Motor neuron (in vitro differentiated cells): ENCODE data around the gene POU5F1. TPM values are rescaled to one million over a fixed set of nuclear protein-coding genes. Genes with fewer than 3 reads are reported as not detected.

Source experiments
- ATAC-seq, 8 experiments: fragments of 200-7000 bp; cut with Tn5 transposase; replicated peaks in 6 of 8; 2 replicates each; pipeline ENCODE4 v1.8.0; 2021; ENCODE audit warnings: mild to moderate bottlenecking in 8 of 8, moderate library complexity in 8 of 8
- H3K27ac ChIP-seq, 2 donors: fragments of 250-450 bp; sonication (Bioruptor Pico); 2 replicates each; pipeline ENCODE4 v1.9.0; 2021; ENCODE audit warnings: antibody characterized with exemption in 2 of 2, mild to moderate bottlenecking in 2 of 2, moderate library complexity in 1 of 2
- H3K4me1 ChIP-seq, 2 donors: fragments of 250-450 bp; sonication (Bioruptor Pico); replicated peaks in 1 of 2; 2 replicates each; pipeline ENCODE4 v1.6.1; 2021; ENCODE audit warnings: antibody characterized with exemption in 2 of 2, mild to moderate bottlenecking in 2 of 2, moderate library complexity in 1 of 2
- H3K4me3 ChIP-seq, 5 donors: fragments of 250-450 bp; sonication (Bioruptor Pico); 2 replicates each; pipeline ENCODE4 v1.9.0; 2021; ENCODE audit warnings: antibody characterized with exemption in 5 of 5, mild to moderate bottlenecking in 5 of 5, moderate library complexity in 4 of 5
- WGBS, 10 experiments: fragments of 450-650 bp; shearing (Covaris generic); methylation state at CpG; one replicate each; pipeline ENCODE4 v1.0.0; 2022; 5-methylcytosine and 5-hydroxymethylcytosine counted together
- in situ Hi-C, 9 experiments: fragments of 400-800 bp; cut with MboI; loops; one replicate each; pipeline ENCODE4 v1.15.0; 2021; ENCODE audit warnings: low sequenced_read_pairs in 9 of 9, low pct_unique_long_range_greater_than_20kb in 2 of 9; ENCODE audit not compliant: unreplicated experiment in 9 of 9
- total RNA-seq, 8 experiments: library from RNA; unstranded; fragments of 300-600 nt; gene quantifications; 2 replicates each; pipeline versions ENCODE4 v1.2.3 to v1.2.4, GENCODE V29; 2022

The POU5F1 gene
- total RNA-seq, 8 experiments from 2014 or later: 3.8 to 12,640 (median 323) TPM

DNA sequence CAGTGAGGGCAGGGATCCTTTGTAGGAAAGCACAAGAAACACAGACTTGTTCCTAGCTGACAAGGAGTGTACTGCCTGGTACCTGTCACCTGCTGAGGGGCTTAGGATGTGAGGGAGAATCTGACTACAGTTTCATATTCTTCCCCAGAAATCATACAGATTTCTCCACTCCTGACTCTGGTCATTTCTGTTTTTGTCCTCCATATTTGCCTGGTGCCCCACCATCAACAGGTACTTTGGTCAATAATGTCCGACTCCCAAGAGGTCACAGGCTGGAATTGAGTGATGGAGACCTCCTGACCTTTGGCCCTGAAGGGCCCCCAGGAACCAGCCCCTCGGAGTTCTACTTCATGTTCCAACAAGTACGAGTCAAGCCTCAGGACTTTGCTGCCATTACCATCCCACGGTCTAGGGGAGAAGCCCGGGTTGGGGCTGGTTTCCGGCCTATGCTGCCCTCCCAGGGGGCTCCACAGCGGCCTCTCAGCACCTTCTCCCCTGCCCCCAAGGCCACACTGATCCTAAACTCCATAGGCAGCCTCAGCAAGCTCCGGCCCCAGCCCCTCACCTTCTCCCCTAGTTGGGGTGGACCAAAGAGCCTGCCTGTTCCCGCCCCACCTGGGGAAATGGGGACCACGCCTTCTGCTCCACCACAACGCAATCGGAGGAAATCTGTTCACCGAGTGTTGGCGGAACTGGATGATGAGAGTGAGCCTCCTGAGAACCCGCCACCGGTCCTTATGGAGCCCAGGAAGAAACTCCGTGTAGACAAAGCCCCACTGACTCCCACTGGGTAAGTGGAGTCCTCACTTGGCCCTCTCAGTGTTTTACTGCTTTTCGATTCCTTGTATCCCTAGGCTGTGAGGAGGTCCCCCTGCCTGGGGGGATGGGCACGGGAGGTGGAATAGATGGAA lies 9.0 kb downstream of the POU5F1 start:
- ATAC-seq: no peak
- in situ Hi-C loops: no loop called here
- no peak overlapping the region for H3K4me3 ChIP-seq
- 67 to 100% (median 100%) methylated on average over 1 to 3 of the region's 19 CpGs; no CpG with 5 or more reads in 4 of the 10 experiments for WGBS, 10 experiments
- H3K4me1 ChIP-seq: peaks cover 8% of the 10 kb centered on the region in 2 donors
- no peak overlapping the region for H3K27ac ChIP-seq

DNA sequence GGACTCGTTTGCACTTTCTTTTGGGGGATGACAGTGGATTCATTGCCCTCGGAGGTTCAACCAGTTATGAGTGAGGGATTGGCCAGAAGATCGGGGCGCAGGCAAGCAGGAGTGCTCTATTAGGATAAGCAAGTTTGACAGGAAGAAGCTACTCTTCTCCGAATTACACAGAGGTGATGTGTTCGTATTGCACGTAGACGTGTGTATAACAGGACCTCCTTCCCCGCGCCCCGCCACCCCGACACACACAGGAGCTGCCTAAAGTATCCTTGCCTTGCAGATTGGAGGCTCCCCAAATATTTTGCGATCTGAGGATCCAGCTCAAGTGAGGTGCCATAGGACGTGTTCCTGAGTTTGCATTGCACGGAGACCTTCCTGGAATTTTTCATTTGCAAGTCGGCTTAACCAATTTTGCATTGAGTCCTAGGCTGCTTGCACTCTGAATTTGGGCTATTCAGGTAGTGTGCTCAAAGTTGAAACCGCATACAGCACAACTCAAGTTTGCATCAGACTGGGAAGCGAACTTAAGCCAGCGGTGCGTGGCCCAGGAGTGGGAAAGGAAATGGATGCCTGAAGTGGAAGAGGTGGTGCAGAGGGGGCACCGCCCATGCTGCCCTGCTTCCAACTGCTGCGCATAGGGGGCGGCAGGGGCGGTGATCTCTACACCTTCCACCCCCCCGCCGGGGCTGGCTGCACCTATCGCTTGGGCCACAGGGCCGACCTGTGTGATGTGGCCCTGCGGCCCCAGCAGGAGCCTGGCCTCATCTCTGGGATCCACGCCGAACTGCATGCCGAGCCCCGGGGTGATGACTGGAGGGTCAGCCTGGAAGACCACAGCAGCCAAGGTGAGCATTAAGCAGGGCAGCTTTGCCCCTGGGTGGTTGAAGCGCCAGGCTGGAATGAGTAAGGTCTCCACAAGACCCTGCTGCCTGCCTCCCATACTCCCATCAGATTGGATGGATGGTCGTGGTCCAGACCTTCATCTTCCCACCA lies 11.3 kb downstream of the POU5F1 start:
- Histone ChIP-seq H3K4me3 (peak overlapping the region; percentile 56 to 78 (median 65)), H3K27ac (no peak overlapping the region), H3K4me1 (peaks cover 8% of the 10 kb centered on the region in 2 donors)
- peak in 2 of 8 experiments; percentile 2 for ATAC-seq
- in situ Hi-C loops: no loop called here
- WGBS, 10 experiments: 0 to 25% (median 0%) methylated on average over 2 to 12 of the region's 35 CpGs; no CpG with 5 or more reads in 3 of the 10 experiments

DNA sequence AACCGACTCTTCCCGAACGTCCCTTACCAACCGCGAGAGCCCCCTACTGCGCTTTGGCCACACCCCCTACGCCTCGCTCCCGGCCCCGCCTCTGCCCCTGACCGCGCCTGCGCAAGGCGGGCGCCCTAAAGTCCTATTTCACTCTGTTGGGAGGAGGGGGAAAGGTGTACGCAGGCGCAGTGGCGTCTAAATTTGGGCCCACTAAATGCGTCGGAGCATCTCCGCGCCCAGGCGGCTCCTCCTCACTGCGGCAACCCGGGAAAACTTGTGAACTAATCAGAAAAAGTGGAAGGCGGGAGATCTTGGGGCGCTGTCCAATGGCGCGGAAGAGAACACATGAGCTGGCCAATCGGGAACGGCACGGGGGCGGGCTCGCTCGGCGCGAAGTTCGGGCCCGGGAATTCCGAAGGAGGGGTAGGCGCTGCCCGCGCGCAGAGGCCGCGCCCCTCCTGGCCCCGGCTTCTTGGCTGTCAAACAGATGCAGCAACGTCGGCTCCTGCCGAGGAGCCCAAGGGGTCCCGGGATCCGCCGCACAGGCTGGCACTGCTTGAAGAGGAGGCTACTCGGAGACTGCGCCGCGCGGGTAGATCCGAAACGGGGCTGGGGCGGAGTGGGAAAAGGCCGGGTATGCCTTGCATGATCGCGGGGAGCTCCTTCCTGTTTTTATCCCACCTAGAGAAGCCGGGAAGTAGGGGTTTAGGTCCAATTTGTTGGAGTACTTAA lies 12.2 kb downstream of the POU5F1 start, which contains the start of gene TCF19:
TSS of gene TCF19 (plus strand) at position 450 of the 723 bp plus-strand sequence. CDS start 881 bp downstream, outside the sequence.
- Histone ChIP-seq H3K4me3 (peak within 1 kb of the TSS; percentile 56 to 78 (median 65)), H3K27ac (no peak within 1 kb of the TSS), H3K4me1 (peaks cover 8% of the 10 kb centered on the region in 2 donors)
- peak; percentile 91 to 97 (median 96) for ATAC-seq
- in situ Hi-C loops: no loop called here
- WGBS, 10 experiments: 0 to 4% (median 0%) methylated on average over 1 to 42 of the region's 65 CpGs; no CpG with 5 or more reads in 3 of the 10 experiments

DNA sequence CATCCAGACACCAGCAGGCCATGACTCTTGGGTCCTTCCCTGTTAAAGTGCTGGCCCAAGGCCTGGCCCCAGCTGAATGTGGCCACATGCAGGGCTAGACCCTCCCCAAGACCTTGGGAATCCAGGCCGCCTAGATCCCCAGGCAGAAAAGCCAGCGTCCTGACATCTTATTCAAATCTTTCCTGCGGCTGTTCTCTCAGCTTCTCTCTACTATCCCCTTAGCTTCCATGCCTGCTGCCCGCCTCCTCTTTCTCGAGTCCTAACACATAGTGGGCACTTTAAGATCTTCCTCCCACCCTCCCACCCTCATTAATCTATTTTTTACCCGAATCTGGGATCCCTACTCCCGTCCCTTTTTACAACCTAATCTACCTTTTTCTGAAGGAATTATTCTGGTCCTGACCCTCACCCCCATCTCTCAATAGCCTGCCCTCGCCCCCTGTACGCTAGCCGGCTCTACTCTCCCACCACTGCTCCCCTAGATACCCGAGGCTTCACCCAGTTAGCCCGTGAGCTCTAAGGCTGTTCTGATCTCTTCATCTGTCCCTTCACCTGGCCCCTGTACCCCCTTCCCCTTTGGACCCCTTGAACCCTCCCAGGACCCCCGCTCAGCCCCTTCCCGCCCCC lies 12.9 kb downstream of the POU5F1 start, which contains the start of gene CCHCR1:
TSS of gene CCHCR1 (minus strand) at position 290 of the 627 bp plus-strand sequence. CDS start at position 88, 202 bp downstream.
- in situ Hi-C loops: no loop called here
- Histone ChIP-seq H3K4me3 (peak within 1 kb of the TSS; percentile 56 to 78 (median 65)), H3K4me1 (peaks cover 8% of the 10 kb centered on the region in 2 donors), H3K27ac (no peak within 1 kb of the TSS)
- peak; percentile 23 to 58 (median 47) for ATAC-seq
- 20% methylated on average over 2 of the region's 14 CpGs; no CpG with 5 or more reads in 8 of the 10 experiments for WGBS, 10 experiments

DNA sequence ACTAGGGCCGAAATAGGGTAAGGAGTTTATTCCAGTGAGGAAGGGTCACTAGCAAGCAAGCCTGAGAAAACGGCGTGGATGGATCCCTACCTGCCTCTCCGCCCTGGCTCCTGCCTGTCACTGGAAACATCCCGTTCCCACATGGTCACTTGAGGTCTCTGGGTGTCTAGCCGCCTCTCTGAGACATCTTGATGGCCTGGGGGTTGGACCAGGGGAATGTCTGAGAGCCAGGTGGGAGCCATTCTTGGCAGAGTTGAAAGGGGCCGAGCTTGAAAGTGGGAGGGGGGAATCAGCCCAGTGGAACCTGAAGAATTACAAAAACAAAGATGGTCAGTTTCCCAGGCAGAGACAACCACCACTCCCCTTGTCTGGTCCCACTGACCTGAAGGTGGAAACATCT lies 13.8 kb downstream of the POU5F1 start:
- Histone ChIP-seq H3K4me1 (peaks cover 8% of the 10 kb centered on the region in 2 donors), H3K27ac (no peak overlapping the region), H3K4me3 (no peak overlapping the region)
- ATAC-seq: no peak
- in situ Hi-C loops: no loop called here
- 80 to 100% (median 92%) methylated on average over 1 to 7 of the region's 7 CpGs; no CpG with 5 or more reads in 3 of the 10 experiments for WGBS, 10 experiments

DNA sequence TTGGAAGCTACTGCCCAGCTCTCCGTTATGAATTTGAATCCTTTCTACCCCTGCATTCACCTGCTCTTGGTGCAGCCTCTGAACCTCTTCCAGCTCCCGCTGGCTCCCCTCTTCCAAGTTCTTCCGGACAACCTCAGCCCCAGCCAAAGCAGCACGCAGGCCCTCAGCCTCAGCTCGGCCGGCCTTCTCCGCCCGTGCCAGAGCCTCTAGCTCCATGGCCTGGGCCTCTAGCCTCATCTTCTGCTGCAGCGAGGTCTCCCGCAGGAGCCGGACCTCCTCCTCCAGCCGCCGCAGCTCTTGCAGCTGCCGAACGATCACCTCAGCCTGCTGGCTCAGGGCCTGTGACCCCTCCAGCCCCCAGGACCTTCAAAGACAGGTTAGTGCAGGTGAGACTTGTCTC lies 16.0 kb downstream of the POU5F1 start:
- ATAC-seq: no peak
- in situ Hi-C loops: no loop called here
- peaks cover 8% of the 10 kb centered on the region in 2 donors for H3K4me1 ChIP-seq
- no peak overlapping the region for H3K4me3 ChIP-seq
- 80 to 100% (median 96%) methylated on average over 1 to 15 of the region's 15 CpGs; no CpG with 5 or more reads in 5 of the 10 experiments for WGBS, 10 experiments
- no peak overlapping the region for H3K27ac ChIP-seq

DNA sequence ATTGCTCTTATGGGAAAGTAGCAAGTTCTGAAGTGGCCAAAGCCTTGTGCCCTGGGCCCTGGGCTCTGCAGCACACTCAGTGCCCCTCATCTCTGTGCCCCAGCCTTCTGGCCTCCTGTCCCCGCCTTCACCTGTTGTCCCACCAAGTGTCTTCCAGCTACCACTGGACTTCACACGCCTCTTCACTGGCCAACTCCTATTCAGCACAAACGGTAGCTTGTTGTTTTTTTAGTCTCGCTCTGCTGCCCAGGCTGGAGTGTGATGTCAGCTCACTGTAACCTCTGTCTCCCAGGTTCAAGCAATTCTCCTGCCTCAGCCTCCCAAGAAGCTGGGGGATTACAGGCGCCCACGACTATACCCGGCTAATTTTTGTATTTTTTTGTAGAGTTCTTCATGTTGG lies 17.7 kb downstream of the POU5F1 start:
- in situ Hi-C loops: no loop called here
- Histone ChIP-seq H3K4me3 (no peak overlapping the region), H3K4me1 (peaks cover 6% of the 10 kb centered on the region in 2 donors), H3K27ac (no peak overlapping the region)
- 60 to 100% (median 94%) methylated on average over 1 to 6 of the region's 7 CpGs; no CpG with 5 or more reads in 4 of the 10 experiments for WGBS, 10 experiments
- no peak for ATAC-seq

DNA sequence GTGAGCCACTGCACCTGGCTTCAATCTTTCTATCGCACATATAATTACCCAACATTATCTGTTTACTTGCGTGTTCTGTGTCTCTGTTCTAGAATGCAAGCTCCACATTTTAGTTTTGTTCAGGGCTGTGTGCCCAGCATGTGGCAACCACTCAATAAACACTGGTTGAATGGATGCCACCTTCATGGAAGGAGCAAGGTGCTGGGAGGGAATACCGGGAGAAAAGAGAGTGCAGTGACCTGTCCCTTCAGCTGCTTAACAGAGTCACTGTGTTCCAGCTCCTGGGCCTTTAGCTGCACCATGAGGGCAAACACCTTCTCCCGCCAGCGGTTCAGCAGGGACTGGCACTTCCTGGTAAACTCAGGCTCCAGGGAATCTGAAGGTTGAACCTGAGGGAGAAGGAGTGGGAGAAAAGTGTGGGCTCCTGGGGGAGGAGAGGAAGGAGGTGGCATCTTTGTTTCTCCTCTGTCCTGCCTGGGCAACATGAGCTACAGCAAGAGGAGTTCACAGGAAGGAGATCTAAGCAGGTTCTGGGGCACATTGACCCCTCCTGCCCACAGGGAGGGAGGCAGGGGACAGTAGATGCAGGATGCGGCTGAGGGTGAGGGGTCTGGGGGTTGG lies 20.5 kb downstream of the POU5F1 start:
- no peak overlapping the region for H3K4me3 ChIP-seq
- no peak for ATAC-seq
- no peaks in the 10 kb centered on the region for H3K4me1 ChIP-seq
- WGBS, 10 experiments: 67 to 94% (median 90%) methylated on average over 1 to 5 of the region's 6 CpGs; no CpG with 5 or more reads in 5 of the 10 experiments
- in situ Hi-C loops: loop anchor here in 3 of 9 experiments (10.0 to 25.0 kb wide), 2 partner anchors 212 to 215 kb away; partner anchors contain the start of gene HLA-B (in 1 of the 3)
- no peak overlapping the region for H3K27ac ChIP-seq

DNA sequence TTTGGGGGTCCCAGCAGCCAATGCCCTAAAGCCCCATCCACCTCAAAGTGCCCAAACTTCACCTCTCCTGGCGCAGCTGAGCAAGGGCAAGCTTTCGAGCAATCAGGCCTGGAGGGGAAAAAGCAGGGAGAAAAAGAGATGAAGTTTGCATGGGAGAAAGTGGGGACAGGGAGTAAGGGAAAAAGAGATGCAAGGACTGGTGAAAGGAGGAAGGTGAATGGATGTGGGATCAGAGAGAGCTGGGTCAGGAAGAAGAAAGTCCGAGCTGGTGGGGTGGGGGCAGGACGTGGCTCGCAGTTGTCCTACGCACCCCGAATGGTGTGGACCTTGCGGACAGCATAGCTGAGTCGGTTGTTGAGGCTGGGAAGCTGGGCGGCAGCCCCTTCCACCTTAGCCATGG lies 25.1 kb downstream of the POU5F1 start:
- in situ Hi-C loops: loop anchor here in 3 of 9 experiments (10.0 to 25.0 kb wide), 2 partner anchors 217 to 219 kb away; partner anchors contain the start of gene HLA-B (in 1 of the 3)
- H3K27ac ChIP-seq: no peak overlapping the region
- ATAC-seq: no peak
- WGBS, 10 experiments: 86 to 95% (median 93%) methylated on average over 4 to 10 of the region's 10 CpGs; no CpG with 5 or more reads in 3 of the 10 experiments
- no peak overlapping the region for H3K4me3 ChIP-seq
- H3K4me1 ChIP-seq: peaks cover 8 to 11% of the 10 kb centered on the region in 2 donors

DNA sequence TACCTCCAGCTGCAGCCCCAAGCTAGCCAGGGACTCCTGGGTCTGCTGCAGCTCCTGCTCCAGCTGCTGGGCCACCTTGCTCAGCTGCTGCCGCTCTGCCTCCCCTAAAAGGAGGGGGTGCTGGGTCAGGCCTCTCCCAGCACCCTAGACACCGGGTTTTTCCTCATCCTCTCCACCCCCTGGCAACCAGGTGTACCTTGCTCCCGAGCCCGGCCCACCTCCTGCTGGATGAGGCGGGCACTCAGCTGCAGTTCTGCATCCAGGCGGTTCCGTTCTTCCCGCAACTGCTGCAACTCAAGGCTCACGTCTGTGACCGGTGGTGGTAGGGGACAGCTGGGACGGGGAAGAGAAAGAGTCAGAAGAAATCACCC lies 25.5 kb downstream of the POU5F1 start:
- Histone ChIP-seq H3K4me3 (no peak overlapping the region), H3K27ac (no peak overlapping the region), H3K4me1 (peaks cover 8 to 11% of the 10 kb centered on the region in 2 donors)
- no peak for ATAC-seq
- 70 to 100% (median 83%) methylated on average over 2 to 6 of the region's 11 CpGs; no CpG with 5 or more reads in 6 of the 10 experiments for WGBS, 10 experiments
- in situ Hi-C loops: loop anchor here in 3 of 9 experiments (10.0 to 25.0 kb wide), 2 partner anchors 217 to 220 kb away; partner anchors contain the start of gene HLA-B (in 1 of the 3)
